Activated naive CD8-positive, alpha-beta T cell (primary cell): ENCODE data around the gene CAPN11.
A peak's percentile ranks its signal among the peaks of the same experiment; 100 is the strongest.
"Not testable (repeated sequence)": the region's sequence is repeated elsewhere in the genome, so short reads cannot be mapped to it uniquely, and the experiment has no call there.

Experiments
- H3K27ac Mint-ChIP-seq: one replicate; pipeline ENCODE4 v1.8.0; 2021; ENCODE audit warnings: mixed read lengths
- H3K27me3 Mint-ChIP-seq: one replicate; pipeline ENCODE4 v1.8.0; 2021; ENCODE audit warnings: mixed read lengths
- H3K36me3 Mint-ChIP-seq: one replicate; pipeline ENCODE4 v1.8.0; 2021; ENCODE audit warnings: mixed read lengths
- H3K4me1 Mint-ChIP-seq: one replicate; pipeline ENCODE4 v1.8.0; 2021; ENCODE audit warnings: low read depth, mixed read lengths
- H3K4me3 Mint-ChIP-seq: one replicate; pipeline ENCODE4 v1.8.0; 2021; ENCODE audit warnings: mild to moderate bottlenecking, mixed read lengths
- H3K9me3 Mint-ChIP-seq: one replicate; pipeline ENCODE4 v1.8.0; 2021; ENCODE audit warnings: low read depth, mixed read lengths

The CAPN11 gene

DNA sequence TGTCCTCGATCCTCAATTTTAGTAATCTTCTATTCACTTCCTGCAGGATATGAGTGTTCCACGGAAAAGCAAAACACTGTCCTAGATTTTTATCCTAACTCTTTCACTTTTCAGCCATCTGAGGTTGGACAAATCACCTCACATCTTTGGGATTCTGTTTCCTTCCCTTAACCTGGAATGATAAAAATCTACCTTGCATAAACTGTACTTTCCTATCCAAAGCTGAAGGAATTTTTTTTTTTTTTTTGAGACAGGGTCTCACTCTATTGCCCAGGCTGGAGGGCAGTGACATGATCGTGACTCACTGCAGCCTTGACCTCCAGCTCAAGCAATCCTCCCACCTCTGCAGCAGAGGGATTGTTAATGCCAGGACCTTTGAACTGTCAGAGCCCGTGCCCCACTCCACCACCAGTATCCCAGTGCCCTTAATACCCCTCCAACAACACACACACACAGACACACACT lies 20.5 kb downstream of the CAPN11 start:
- H3K27ac Mint-ChIP-seq = no peak overlapping the region
- H3K4me1 Mint-ChIP-seq = peaks cover 10% of the 10 kb centered on the region
- no peaks in the 10 kb centered on the region for H3K27me3 Mint-ChIP-seq
- no peaks in the 10 kb centered on the region for H3K9me3 Mint-ChIP-seq
- no peak overlapping the region for H3K4me3 Mint-ChIP-seq
- H3K36me3 Mint-ChIP-seq = no peaks in the 10 kb centered on the region

DNA sequence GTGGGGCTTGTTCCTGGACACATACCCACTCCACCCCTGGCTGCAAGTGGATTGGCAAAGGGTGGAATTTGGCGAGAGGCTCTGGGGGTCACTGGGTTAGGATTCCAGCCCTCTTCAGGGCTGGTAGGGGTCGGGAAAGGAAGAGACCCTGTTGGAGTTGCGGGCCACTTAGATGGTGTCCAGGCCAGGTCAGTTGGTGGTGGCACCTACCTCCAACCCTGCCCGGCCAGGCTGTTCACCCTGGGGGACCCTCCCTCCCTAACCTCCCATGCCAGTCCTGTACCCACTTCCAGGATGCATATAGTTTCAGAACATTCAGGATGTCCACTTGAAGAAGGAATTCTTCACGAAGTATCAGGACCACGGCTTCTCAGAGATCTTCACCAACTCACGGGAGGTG lies 21.0 kb downstream of the CAPN11 start:
- Mint-ChIP-seq H3K36me3 (no peaks in the 10 kb centered on the region), H3K4me1 (peaks cover 10% of the 10 kb centered on the region), H3K27ac (no peak overlapping the region), H3K9me3 (no peaks in the 10 kb centered on the region), H3K4me3 (no peak overlapping the region), H3K27me3 (no peaks in the 10 kb centered on the region)

DNA sequence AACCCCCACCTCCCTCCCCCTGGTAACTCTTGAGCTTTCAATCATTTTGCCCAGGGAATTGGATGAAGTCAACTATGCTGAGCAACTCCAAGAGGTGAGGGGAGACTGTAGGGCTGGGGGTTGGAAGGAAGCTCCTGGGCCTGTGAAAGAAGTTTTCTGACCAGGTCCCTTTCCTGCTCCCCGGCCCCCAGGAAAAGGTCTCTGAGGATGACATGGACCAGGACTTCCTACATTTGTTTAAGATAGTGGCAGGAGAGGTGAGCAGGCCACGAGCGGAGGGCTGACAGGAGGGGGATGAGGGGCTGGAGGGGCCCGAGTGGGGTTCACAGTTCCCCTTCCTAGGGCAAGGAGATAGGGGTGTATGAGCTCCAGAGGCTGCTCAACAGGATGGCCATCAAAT lies 21.8 kb downstream of the CAPN11 start:
- H3K27ac Mint-ChIP-seq = no peak overlapping the region
- no peaks in the 10 kb centered on the region for H3K9me3 Mint-ChIP-seq
- no peaks in the 10 kb centered on the region for H3K27me3 Mint-ChIP-seq
- peaks cover 14% of the 10 kb centered on the region for H3K4me1 Mint-ChIP-seq
- no peaks in the 10 kb centered on the region for H3K36me3 Mint-ChIP-seq
- H3K4me3 Mint-ChIP-seq = no peak overlapping the region

DNA sequence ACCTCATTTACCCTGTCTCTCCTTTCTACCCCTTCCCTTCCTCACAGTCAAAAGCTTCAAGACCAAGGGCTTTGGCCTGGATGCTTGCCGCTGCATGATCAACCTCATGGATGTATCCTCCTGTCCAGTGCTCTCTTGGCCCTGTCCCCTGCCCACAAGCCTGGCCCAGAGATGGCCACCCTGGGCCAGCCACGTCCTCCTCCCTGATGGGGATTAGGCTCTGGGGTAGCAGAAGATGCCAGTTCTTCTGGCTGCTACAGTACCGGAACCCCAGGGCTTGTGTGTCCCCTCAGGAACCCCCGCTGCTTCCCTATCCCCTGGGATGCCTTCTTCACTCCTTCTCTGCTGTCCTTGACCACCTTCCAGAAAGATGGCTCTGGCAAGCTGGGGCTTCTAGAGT lies 22.3 kb downstream of the CAPN11 start:
- Mint-ChIP-seq H3K27ac (no peak overlapping the region), H3K4me1 (peaks cover 17% of the 10 kb centered on the region), H3K9me3 (no peaks in the 10 kb centered on the region), H3K36me3 (no peaks in the 10 kb centered on the region), H3K27me3 (no peaks in the 10 kb centered on the region), H3K4me3 (no peak overlapping the region)

DNA sequence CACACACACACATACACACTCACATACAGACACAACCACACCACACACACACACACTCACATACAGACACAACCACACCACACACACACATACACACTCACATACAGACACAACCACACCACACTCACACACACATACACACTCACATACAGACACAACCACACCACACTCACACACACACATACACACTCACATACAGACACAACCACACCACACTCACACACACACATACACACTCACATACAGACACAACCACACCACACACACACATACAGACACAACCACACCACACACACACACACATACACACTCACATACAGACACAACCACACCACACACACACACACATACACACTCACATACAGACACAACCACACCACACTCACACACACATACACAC lies 23.2 kb downstream of the CAPN11 start:
- not testable (repeated sequence) for H3K4me3 Mint-ChIP-seq, H3K36me3 Mint-ChIP-seq, H3K27ac Mint-ChIP-seq, H3K27me3 Mint-ChIP-seq, H3K9me3 Mint-ChIP-seq
- H3K4me1 Mint-ChIP-seq = peaks cover 20% of the 10 kb centered on the region

DNA sequence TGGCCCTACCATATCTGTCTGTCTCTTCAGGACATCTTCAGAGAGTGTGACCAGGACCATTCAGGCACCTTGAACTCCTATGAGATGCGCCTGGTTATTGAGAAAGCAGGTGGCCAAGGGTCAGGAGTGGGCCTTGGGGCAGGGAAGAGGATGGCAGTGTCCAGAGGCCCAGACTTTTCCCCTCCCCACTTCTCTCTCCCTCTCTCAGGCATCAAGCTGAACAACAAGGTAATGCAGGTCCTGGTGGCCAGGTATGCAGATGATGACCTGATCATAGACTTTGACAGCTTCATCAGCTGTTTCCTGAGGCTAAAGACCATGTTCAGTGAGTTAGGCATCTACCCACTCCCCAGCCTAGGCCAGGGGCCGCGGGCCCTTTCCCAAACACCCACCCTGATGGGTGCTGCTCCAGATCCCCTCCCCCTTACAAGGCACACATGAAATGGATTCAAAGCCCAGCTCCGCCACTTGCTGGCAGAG lies 24.3 kb downstream of the CAPN11 start:
- no peaks in the 10 kb centered on the region for H3K27me3 Mint-ChIP-seq
- no peak overlapping the region for H3K27ac Mint-ChIP-seq
- H3K4me1 Mint-ChIP-seq = peaks cover 13% of the 10 kb centered on the region
- no peaks in the 10 kb centered on the region for H3K36me3 Mint-ChIP-seq
- no peak overlapping the region for H3K4me3 Mint-ChIP-seq
- no peaks in the 10 kb centered on the region for H3K9me3 Mint-ChIP-seq

DNA sequence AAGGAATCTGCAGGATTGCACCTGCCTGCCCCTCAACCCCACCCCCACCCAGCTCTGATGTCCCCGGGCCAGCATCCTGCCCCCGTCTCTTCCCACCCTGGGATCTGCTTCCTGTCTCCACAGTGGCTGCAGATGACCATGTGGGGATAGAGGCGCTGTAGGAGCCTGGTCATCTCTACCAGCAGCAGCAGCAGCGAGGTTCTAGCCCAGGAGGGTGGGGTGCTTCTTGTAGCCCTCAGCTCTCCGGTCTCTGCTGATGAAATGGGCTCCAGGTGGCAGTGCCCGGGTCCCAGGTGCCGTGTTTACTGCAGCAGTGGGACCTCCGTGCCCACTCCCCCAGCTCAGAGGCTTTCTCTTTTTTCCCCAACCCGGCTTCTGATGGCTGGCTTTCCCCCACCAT lies 25.2 kb downstream of the CAPN11 start:
- Mint-ChIP-seq H3K4me1 (peaks cover 13% of the 10 kb centered on the region), H3K9me3 (no peaks in the 10 kb centered on the region), H3K4me3 (no peak overlapping the region), H3K27ac (no peak overlapping the region), H3K27me3 (no peaks in the 10 kb centered on the region), H3K36me3 (no peaks in the 10 kb centered on the region)

DNA sequence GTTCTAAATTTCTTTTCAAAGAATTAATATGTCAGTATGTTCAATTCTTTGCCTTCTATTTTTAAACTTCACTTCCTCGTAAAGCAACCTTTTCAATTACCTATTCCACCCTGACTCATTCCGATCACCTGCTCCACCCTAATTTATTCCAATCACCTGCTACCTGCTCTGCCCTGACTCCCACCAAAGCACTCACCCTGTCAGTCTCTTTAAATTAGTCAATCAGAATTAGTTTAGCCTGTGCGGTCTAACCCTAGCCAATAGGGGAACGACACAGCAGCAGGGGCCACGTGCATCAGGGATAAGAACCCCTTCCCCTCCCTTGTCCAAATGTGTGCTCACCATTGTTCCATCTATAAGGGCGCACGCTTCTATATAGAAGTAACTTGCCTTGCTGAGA lies 26.7 kb downstream of the CAPN11 start:
- not testable (repeated sequence) for H3K27ac Mint-ChIP-seq, H3K27me3 Mint-ChIP-seq, H3K36me3 Mint-ChIP-seq, H3K4me3 Mint-ChIP-seq, H3K9me3 Mint-ChIP-seq
- H3K4me1 Mint-ChIP-seq = peaks cover 13% of the 10 kb centered on the region

DNA sequence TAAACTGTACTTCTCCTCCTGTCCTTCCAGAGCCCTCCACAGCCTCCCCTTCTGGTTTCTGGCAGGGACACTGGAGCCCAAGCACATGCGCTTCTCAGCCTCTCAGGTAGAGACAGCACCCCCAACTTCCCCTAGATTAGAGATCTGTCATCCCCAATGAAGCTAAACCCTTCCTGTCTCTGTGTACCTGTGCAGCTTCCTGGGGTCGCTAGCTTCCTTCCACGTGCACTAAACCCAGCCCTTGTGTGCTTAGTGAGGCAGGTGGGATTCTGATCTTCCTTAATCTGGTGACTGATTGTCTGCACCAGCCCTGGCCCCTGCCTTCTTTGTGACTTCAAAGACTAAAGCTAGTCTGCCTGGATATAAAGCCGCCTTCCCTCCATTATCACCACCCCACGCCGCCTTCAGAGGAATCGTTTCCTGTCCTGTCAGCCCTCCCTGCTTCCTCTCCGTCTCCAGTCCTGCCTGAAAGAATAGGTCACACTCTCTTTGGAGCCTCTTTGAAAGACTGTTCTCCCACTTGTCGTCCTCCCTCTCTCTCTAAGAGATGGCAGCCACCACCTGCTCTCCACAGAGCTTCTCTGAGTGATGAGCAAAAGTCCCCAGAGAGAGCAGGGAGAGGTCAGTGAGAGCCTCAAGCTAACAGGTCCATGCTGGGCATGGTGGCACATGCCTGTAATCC lies 27.5 kb downstream of the CAPN11 start:
- H3K4me3 Mint-ChIP-seq = peak overlapping the region; percentile 59

DNA sequence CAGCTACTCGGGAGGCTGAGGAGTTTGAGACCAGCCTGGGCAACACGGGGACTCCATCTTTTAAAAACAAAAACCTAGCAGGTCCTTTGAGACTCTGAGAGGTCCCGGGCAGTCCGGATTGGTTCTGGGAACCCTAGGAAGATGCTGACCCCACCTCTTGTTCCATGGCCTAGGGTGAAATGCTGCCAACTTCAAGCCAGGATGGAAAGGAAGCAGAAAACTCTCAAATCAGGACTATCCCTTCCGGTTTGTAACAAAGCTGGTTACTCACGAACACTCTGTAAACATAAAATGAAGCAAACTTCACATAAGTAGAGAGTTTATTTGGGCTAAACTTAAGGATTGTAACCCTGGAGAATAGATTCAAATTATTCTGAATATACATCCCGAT lies 28.0 kb downstream of the CAPN11 start:
- H3K9me3 Mint-ChIP-seq = no peaks in the 10 kb centered on the region
- H3K4me3 Mint-ChIP-seq = no peak overlapping the region
- H3K4me1 Mint-ChIP-seq = peaks cover 13% of the 10 kb centered on the region
- no peaks in the 10 kb centered on the region for H3K36me3 Mint-ChIP-seq
- peak overlapping the region; percentile 89 for H3K27ac Mint-ChIP-seq
- H3K27me3 Mint-ChIP-seq = no peaks in the 10 kb centered on the region

More for the DNA sequence above, 27.5 kb downstream of the CAPN11 start:
- no peaks in the 10 kb centered on the region for H3K36me3 Mint-ChIP-seq
- H3K27me3 Mint-ChIP-seq = no peaks in the 10 kb centered on the region
- peak overlapping the region; percentile 89 for H3K27ac Mint-ChIP-seq
- peaks cover 13% of the 10 kb centered on the region for H3K4me1 Mint-ChIP-seq
- no peaks in the 10 kb centered on the region for H3K9me3 Mint-ChIP-seq

DNA sequence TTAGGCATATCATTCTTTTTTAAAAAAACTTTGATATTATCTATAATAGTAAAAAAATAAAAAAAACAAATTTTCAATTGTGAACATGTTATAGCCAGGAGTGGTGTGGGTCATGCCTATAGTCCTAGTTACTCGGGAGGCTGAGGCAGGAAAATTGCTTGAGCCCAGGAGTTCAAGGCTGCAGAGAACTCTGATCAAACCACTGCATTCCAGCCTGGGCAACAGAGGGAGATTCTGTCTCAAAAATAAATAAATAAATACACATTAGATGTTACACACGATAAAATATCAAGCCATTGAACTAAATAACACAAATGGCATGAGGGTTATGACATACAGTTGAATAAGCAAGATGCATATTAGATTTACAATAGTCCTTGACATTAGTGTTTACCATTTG lies 30.2 kb downstream of the CAPN11 start:
- no peaks in the 10 kb centered on the region for H3K36me3 Mint-ChIP-seq
- no peak overlapping the region for H3K4me3 Mint-ChIP-seq

DNA sequence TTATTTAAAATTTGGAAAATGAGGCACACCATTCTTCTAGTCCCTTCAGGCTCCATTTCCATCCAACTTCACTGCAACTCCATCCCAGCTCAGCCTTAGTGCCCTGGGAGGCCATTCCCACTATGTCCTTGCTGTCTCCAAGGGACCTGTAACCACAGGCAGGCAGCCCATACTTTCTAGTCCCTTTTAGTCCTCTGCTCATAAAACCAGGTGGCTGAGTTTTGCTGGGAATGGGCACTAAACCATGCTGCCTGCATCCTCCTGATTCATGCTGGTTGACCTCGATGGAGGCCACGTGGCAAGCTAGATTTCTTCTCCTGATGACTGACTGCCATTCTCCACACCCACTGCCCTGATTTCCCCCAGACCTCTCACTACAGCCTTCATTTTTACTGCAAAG lies 30.6 kb downstream of the CAPN11 start:
- no peak overlapping the region for H3K4me3 Mint-ChIP-seq
- peaks cover 3% of the 10 kb centered on the region for H3K27me3 Mint-ChIP-seq
- no peaks in the 10 kb centered on the region for H3K36me3 Mint-ChIP-seq
- H3K27ac Mint-ChIP-seq = no peak overlapping the region
- no peaks in the 10 kb centered on the region for H3K9me3 Mint-ChIP-seq
- peaks cover 13% of the 10 kb centered on the region for H3K4me1 Mint-ChIP-seq

More for the DNA sequence above, 30.2 kb downstream of the CAPN11 start:
- Mint-ChIP-seq H3K27ac (no peak overlapping the region), H3K9me3 (no peaks in the 10 kb centered on the region), H3K27me3 (peaks cover 3% of the 10 kb centered on the region), H3K4me1 (peaks cover 13% of the 10 kb centered on the region)

DNA sequence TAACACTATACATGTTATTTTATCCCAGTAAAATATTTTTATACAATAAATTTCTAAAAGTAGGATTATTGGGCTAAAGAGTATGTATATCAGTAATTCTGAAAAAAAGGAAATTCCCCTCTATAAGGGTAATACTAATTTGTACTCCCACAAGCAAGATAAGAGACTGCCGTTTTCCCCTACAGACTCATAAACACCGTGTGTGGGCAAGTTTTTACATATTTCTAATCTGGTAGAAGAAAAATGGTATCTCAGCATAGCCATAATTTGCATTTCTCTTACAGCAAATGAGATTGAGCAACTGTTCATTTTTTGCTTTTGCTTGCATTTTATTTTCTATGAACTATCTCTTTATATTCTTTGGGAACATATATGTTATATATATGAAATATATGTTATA lies 32.1 kb downstream of the CAPN11 start:
- H3K4me3 Mint-ChIP-seq = no peak overlapping the region
- H3K27me3 Mint-ChIP-seq = peaks cover 3% of the 10 kb centered on the region
- H3K4me1 Mint-ChIP-seq = peaks cover 8% of the 10 kb centered on the region
- H3K27ac Mint-ChIP-seq = no peak overlapping the region
- no peaks in the 10 kb centered on the region for H3K36me3 Mint-ChIP-seq
- H3K9me3 Mint-ChIP-seq = no peaks in the 10 kb centered on the region

DNA sequence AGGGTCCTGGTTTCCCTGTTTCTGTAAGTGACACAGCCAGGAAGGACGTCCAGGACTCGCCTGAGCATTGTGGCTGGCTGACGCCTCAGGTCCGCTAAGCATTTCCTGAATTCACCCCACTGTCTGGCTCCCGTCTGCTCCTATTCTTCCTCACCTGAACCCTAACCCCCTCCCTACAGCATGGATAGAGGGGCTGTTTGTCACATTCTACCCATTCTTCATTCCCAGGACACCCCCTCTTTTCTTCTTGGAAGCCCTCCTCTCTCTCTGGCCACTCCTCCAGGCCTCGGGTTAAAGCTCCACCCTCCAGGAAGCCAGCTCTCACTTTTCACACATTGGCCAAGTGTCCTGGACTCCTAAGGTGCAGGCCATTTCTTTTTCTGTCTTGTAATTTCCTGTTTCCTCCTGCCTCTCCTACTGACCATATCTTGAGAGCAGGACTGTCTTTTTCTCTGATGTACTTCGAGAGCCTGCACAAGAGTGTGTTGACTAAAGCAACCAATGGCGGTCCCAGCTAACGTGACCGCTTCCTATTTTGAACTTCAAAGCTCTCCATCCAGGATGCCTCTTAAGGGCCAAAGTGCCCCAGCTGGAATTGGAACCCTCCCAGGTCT lies 33.9 kb downstream of the CAPN11 start:
- no peak overlapping the region for H3K4me3 Mint-ChIP-seq
- H3K27me3 Mint-ChIP-seq = peaks cover 3% of the 10 kb centered on the region
- no peaks in the 10 kb centered on the region for H3K36me3 Mint-ChIP-seq
- no peaks in the 10 kb centered on the region for H3K4me1 Mint-ChIP-seq
- no peaks in the 10 kb centered on the region for H3K9me3 Mint-ChIP-seq
- no peak overlapping the region for H3K27ac Mint-ChIP-seq

DNA sequence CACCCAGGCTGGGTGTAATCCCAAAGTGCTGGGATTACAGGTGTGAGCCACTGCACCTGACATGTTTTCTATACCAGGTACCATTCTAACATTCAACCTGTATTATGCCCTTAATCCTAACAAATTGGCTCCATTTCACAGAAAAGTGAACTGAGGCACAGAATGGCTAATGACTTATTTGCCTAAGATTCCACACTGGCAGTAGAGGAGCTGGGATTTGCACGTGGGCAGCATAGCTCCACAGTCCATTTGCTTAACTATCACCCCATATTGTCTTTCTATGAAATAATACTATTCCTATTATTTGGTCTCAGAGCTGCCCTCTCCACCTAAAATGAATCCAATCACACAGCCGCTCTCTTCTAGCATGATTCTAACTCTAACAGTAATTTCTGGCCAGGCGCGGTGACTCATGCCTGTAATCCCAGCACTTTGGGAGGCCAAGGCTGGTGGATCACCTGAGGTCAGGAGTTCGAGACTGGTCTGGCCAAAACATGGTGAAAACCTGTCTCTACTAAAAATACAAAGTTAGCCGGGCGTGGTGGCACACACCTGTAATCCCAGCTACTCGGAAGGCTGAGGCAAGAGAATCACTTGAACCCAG lies 34.8 kb downstream of the CAPN11 start:
- Mint-ChIP-seq H3K4me3 (no peak overlapping the region), H3K27ac (no peak overlapping the region), H3K36me3 (no peaks in the 10 kb centered on the region), H3K4me1 (no peaks in the 10 kb centered on the region), H3K27me3 (peaks cover 3% of the 10 kb centered on the region), H3K9me3 (no peaks in the 10 kb centered on the region)
